ENCODE data around the gene CD109.

Gene CD109

GRCh38 chr6:73688351-73688750 lies 7.7 kb upstream of the CD109 start:
- WGBS, 2 experiments: 81 to 100% methylated on average over 1 of the region's 1 CpG
- no peaks in the 10 kb centered on the region for H3K27me3 ChIP-seq (ENCODE audit: control insufficient read depth, insufficient read depth, low read length, poor library complexity, severe bottlenecking)

DNA sequence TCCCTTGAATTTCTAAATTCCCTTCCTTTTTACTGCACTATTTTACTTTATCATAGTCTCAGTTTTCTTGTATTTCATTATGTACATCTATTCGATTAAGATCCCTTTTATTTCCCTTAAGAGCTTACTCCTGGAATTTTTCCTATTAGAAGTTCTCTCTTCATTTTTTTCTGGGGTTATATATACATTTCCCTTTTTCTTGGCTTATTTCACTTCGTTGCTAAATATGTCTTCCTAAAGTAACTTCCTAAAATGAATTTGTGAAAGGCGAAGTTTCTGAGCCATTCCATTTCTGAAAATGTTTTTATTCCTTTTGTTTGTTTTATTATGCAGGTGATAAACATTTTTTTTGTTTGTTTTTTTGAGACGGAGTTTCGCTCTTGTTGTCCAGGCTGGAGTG lies 5.9 kb upstream of the CD109 start:
- Histone ChIP-seq H3K36me3 (ENCODE audit: control insufficient read depth, insufficient read depth, low read length) (no peaks in the 10 kb centered on the region), H3K27ac (ENCODE audit: insufficient read depth, low read depth, low read length, poor library complexity, severe bottlenecking) (no peak overlapping the region), H3K9me3 (ENCODE audit: control insufficient read depth, low read length) (no peaks in the 10 kb centered on the region), H3K27me3 (ENCODE audit: control insufficient read depth, insufficient read depth, low read length, poor library complexity, severe bottlenecking) (peaks cover 1% of the 10 kb centered on the region), H3K4me1 (ENCODE audit: control insufficient read depth, insufficient read depth, low read length) (no peaks in the 10 kb centered on the region), H3K4me3 (ENCODE audit: insufficient read depth, low read depth, low read length) (no peak overlapping the region)
- 90 to 97% methylated on average over 4 to 5 of the region's 5 CpGs for WGBS, 2 experiments

More at GRCh38 chr6:73688351-73688750, 7.7 kb upstream of the CD109 start:
- Histone ChIP-seq H3K4me3 (ENCODE audit: insufficient read depth, low read depth, low read length) (no peak overlapping the region), H3K36me3 (ENCODE audit: control insufficient read depth, insufficient read depth, low read length) (no peaks in the 10 kb centered on the region), H3K27ac (ENCODE audit: insufficient read depth, low read depth, low read length, poor library complexity, severe bottlenecking) (no peak overlapping the region), H3K9me3 (ENCODE audit: control insufficient read depth, low read length) (no peaks in the 10 kb centered on the region), H3K4me1 (ENCODE audit: control insufficient read depth, insufficient read depth, low read length) (no peaks in the 10 kb centered on the region)

GRCh38 chr6:73691512-73691911 lies 4.5 kb upstream of the CD109 start:
- Histone ChIP-seq H3K36me3 (ENCODE audit: control insufficient read depth, insufficient read depth, low read length) (no peaks in the 10 kb centered on the region), H3K27me3 (ENCODE audit: control insufficient read depth, insufficient read depth, low read length, poor library complexity, severe bottlenecking) (peaks cover 16% of the 10 kb centered on the region), H3K27ac (ENCODE audit: insufficient read depth, low read depth, low read length, poor library complexity, severe bottlenecking) (no peak overlapping the region), H3K9me3 (ENCODE audit: control insufficient read depth, low read length) (no peaks in the 10 kb centered on the region), H3K4me3 (ENCODE audit: insufficient read depth, low read depth, low read length) (no peak overlapping the region), H3K4me1 (ENCODE audit: control insufficient read depth, insufficient read depth, low read length) (no peaks in the 10 kb centered on the region)

DNA sequence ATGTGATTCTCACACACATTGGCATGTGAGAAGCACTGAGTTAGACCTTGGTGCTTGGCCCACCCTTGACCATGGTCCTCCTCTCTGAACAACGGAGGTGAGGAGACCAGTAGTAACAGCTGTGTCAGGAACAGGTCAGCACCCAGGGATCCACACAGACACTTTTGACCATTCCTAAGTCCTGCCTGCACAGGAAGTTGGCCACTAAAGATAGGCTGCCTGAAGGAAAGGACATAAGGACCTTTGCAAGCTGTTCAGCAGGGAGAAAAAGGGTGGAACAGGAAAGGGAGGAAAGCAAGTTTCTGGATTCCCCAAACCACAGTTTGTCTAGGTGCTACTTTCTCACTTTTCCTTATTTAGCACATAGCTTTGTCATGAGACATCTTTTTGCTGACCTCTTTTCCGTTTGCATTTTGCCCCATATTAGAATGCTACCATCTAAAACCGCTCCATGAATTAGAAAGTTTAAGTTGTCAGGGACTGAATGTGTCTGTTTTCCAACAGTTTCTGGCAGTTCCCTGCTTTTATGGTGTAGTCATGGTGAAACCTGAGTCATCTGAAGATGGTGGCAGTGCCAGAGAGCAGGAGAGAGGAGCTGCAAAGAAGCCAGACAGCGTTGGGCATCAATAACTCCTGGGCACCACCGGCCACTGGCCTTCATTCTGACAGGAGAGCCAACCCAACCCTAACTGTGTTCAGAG lies 1.1 kb upstream of the CD109 start:
- WGBS, 2 experiments: 89% methylated on average over 5 of the region's 5 CpGs
- Histone ChIP-seq H3K36me3 (ENCODE audit: control insufficient read depth, insufficient read depth, low read length) (no peaks in the 10 kb centered on the region), H3K9me3 (ENCODE audit: control insufficient read depth, low read length) (no peaks in the 10 kb centered on the region), H3K27ac (ENCODE audit: insufficient read depth, low read depth, low read length, poor library complexity, severe bottlenecking) (no peak overlapping the region), H3K4me1 (ENCODE audit: control insufficient read depth, insufficient read depth, low read length) (no peaks in the 10 kb centered on the region), H3K27me3 (ENCODE audit: control insufficient read depth, insufficient read depth, low read length, poor library complexity, severe bottlenecking) (peaks cover 17% of the 10 kb centered on the region), H3K4me3 (ENCODE audit: insufficient read depth, low read depth, low read length) (no peak overlapping the region)

DNA sequence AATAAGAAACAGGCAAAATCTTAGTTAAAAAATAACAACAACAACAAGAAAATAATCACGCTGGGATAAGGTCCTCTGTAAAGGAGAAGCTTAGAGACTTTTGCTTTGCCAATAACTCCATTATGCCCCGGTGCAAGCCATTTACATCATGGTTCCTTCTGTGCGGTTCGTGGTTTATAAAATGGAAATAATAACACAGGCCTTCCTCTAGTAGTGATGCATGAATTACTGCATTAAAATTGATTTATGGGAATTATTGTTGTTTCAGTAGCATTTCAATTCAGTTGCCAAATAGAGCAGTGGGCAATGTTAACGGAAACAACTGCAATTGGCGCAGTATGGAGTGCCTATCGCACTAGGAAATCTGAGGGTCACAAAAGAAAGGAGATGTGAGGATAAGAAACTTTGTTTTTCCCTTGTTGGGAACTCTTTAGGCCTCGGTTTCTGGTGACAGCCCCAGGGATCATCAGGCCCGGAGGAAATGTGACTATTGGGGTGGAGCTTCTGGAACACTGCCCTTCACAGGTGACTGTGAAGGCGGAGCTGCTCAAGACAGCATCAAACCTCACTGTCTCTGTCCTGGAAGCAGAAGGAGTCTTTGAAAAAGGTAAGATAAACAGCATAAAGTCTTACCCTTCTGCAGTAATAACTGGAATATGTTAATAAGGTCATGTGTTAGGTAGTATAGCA lies 1.1 kb downstream of the CD109 start:
- no peaks in the 10 kb centered on the region for H3K9me3 ChIP-seq (ENCODE audit: control insufficient read depth, low read length)
- peaks cover 17% of the 10 kb centered on the region for H3K27me3 ChIP-seq (ENCODE audit: control insufficient read depth, insufficient read depth, low read length, poor library complexity, severe bottlenecking)
- WGBS, 2 experiments: 85 to 87% methylated on average over 10 of the region's 10 CpGs
- no peaks in the 10 kb centered on the region for H3K36me3 ChIP-seq (ENCODE audit: control insufficient read depth, insufficient read depth, low read length)
- H3K4me1 ChIP-seq (ENCODE audit: control insufficient read depth, insufficient read depth, low read length): no peaks in the 10 kb centered on the region
- H3K27ac ChIP-seq (ENCODE audit: insufficient read depth, low read depth, low read length, poor library complexity, severe bottlenecking): no peak overlapping the region
- H3K4me3 ChIP-seq (ENCODE audit: insufficient read depth, low read depth, low read length): no peak overlapping the region

- Histone ChIP-seq H3K27ac (ENCODE audit: insufficient read depth, low read depth, low read length, poor library complexity, severe bottlenecking) (no peak overlapping the region), H3K4me1 (ENCODE audit: control insufficient read depth, insufficient read depth, low read length) (no peaks in the 10 kb centered on the region), H3K36me3 (ENCODE audit: control insufficient read depth, insufficient read depth, low read length) (no peaks in the 10 kb centered on the region), H3K9me3 (ENCODE audit: control insufficient read depth, low read length) (no peaks in the 10 kb centered on the region), H3K4me3 (ENCODE audit: insufficient read depth, low read depth, low read length) (no peak overlapping the region), H3K27me3 (ENCODE audit: control insufficient read depth, insufficient read depth, low read length, poor library complexity, severe bottlenecking) (peaks cover 17% of the 10 kb centered on the region)
- WGBS, 2 experiments: 79 to 82% methylated on average over 4 of the region's 4 CpGs
Measured at GRCh38 chr6:73699676-73700459, 3.9 kb downstream of the CD109 start.

GRCh38 chr6:73702444-73702843 lies 6.4 kb downstream of the CD109 start:
- Histone ChIP-seq H3K27ac (ENCODE audit: insufficient read depth, low read depth, low read length, poor library complexity, severe bottlenecking) (no peak overlapping the region), H3K4me1 (ENCODE audit: control insufficient read depth, insufficient read depth, low read length) (no peaks in the 10 kb centered on the region), H3K4me3 (ENCODE audit: insufficient read depth, low read depth, low read length) (no peak overlapping the region), H3K36me3 (ENCODE audit: control insufficient read depth, insufficient read depth, low read length) (no peaks in the 10 kb centered on the region), H3K9me3 (ENCODE audit: control insufficient read depth, low read length) (no peaks in the 10 kb centered on the region), H3K27me3 (ENCODE audit: control insufficient read depth, insufficient read depth, low read length, poor library complexity, severe bottlenecking) (no peaks in the 10 kb centered on the region)
- WGBS, 2 experiments: 95 to 98% methylated on average over 2 of the region's 2 CpGs

- H3K9me3 ChIP-seq (ENCODE audit: control insufficient read depth, low read length): no peaks in the 10 kb centered on the region
- H3K27me3 ChIP-seq (ENCODE audit: control insufficient read depth, insufficient read depth, low read length, poor library complexity, severe bottlenecking): no peaks in the 10 kb centered on the region
- WGBS, 2 experiments: 90 to 100% methylated on average over 1 of the region's 1 CpG
- H3K4me3 ChIP-seq (ENCODE audit: insufficient read depth, low read depth, low read length): no peak overlapping the region
- no peaks in the 10 kb centered on the region for H3K36me3 ChIP-seq (ENCODE audit: control insufficient read depth, insufficient read depth, low read length)
- no peak overlapping the region for H3K27ac ChIP-seq (ENCODE audit: insufficient read depth, low read depth, low read length, poor library complexity, severe bottlenecking)
- H3K4me1 ChIP-seq (ENCODE audit: control insufficient read depth, insufficient read depth, low read length): no peaks in the 10 kb centered on the region
Measured at GRCh38 chr6:73703466-73703865, 7.5 kb downstream of the CD109 start.

GRCh38 chr6:73704260-73704659 lies 8.3 kb downstream of the CD109 start:
- H3K27me3 ChIP-seq (ENCODE audit: control insufficient read depth, insufficient read depth, low read length, poor library complexity, severe bottlenecking): no peaks in the 10 kb centered on the region
- H3K4me1 ChIP-seq (ENCODE audit: control insufficient read depth, insufficient read depth, low read length): no peaks in the 10 kb centered on the region
- no peak overlapping the region for H3K4me3 ChIP-seq (ENCODE audit: insufficient read depth, low read depth, low read length)
- no peaks in the 10 kb centered on the region for H3K36me3 ChIP-seq (ENCODE audit: control insufficient read depth, insufficient read depth, low read length)
- whole genome bisulfite sequencing, 2 experiments: 90 to 92% methylated on average over 8 of the region's 8 CpGs
- H3K9me3 ChIP-seq (ENCODE audit: control insufficient read depth, low read length): no peaks in the 10 kb centered on the region
- no peak overlapping the region for H3K27ac ChIP-seq (ENCODE audit: insufficient read depth, low read depth, low read length, poor library complexity, severe bottlenecking)

DNA sequence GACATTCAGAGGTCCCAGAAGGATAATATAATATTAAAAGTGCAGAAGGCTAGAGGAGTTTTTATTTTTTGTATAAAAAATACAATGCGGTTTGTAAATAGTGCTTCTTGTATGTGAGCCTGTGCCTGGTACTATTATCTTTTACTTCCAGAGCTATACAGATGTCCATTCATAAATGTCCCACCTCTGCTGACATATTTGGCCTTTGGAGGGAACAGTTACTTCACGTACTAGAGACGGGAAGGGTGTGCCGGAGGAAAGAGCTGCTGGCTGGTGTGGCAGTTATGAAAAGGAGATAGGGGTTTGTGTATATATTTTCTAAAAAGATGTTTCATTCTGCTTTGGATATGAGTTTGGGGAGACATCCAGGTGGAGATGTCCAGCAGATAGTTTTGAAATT lies 8.8 kb downstream of the CD109 start:
- Histone ChIP-seq H3K4me1 (ENCODE audit: control insufficient read depth, insufficient read depth, low read length) (no peaks in the 10 kb centered on the region), H3K4me3 (ENCODE audit: insufficient read depth, low read depth, low read length) (no peak overlapping the region), H3K9me3 (ENCODE audit: control insufficient read depth, low read length) (no peaks in the 10 kb centered on the region), H3K27ac (ENCODE audit: insufficient read depth, low read depth, low read length, poor library complexity, severe bottlenecking) (no peak overlapping the region), H3K36me3 (ENCODE audit: control insufficient read depth, insufficient read depth, low read length) (no peaks in the 10 kb centered on the region), H3K27me3 (ENCODE audit: control insufficient read depth, insufficient read depth, low read length, poor library complexity, severe bottlenecking) (no peaks in the 10 kb centered on the region)
- WGBS, 2 experiments: 92 to 98% methylated on average over 4 of the region's 4 CpGs

Data from ectodermal cell (in vitro differentiated cells).